ENCODE measurements around the gene DPT. TPM values are rescaled to one million over a fixed set of nuclear protein-coding genes. Genes with fewer than 3 reads are reported as not detected.
A peak's percentile ranks its signal among the peaks of the same experiment; 100 is the strongest.

The DPT gene
- total RNA-seq, 1 experiment from 2014 or later = not detected

DNA sequence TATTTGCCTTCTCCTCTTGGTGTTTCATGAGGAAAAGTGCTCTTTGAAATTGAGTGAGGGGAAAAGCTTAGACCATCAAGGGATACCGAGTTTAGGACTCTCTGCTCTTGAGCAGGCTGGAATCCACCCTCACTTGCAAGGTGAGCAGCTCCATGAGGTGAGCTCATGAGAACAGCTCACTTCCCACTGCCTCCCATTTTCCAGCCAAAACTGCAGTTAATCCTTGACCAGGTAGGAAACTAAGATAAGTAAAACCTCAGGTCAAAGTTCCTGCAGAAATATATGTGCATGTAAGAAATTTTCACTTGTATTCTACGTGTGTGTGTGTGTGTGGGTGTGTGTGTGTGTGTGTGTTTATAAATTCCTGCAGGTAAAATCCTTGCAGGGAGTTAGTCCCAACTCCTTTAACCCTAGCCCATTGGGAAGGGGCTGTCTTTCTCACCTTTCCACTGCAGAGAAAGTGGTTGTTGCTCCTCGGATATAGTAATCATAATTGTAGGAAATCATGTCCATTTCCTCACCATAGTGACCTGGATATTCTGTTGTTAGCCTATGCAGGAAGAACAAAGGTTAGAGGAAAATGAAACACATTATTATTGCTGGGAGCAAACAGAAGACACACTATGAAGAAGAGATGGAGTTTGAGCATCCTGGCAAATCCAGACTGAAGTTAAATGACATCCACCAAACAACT is 28.3 kb downstream of the DPT start:
- Mint-ChIP-seq H3K27ac (no peak overlapping the region), H3K27me3 (ENCODE audit: low read depth) (no peaks in the 10 kb centered on the region), H3K9me3 (peaks cover 1% of the 10 kb centered on the region; the same call in 1 of the 2 replicates), H3K36me3 (no peaks in the 10 kb centered on the region), H3K4me3 (no peak overlapping the region), H3K4me1 (peaks cover 17% of the 10 kb centered on the region)
- DNase-seq (ENCODE audit: low spot score) (no peak), ATAC-seq (no peak)
- POLR2A ChIA-PET = no interaction called here
- CTCF ChIA-PET = no interaction called here
- no peak for TF ChIP-seq ZNF396 (CRISPR knock-in tag; IDR thresholded peaks at IDR 0.05; ENCODE audit: borderline replicate concordance)
- TF ChIP-seq, protein P1, sequence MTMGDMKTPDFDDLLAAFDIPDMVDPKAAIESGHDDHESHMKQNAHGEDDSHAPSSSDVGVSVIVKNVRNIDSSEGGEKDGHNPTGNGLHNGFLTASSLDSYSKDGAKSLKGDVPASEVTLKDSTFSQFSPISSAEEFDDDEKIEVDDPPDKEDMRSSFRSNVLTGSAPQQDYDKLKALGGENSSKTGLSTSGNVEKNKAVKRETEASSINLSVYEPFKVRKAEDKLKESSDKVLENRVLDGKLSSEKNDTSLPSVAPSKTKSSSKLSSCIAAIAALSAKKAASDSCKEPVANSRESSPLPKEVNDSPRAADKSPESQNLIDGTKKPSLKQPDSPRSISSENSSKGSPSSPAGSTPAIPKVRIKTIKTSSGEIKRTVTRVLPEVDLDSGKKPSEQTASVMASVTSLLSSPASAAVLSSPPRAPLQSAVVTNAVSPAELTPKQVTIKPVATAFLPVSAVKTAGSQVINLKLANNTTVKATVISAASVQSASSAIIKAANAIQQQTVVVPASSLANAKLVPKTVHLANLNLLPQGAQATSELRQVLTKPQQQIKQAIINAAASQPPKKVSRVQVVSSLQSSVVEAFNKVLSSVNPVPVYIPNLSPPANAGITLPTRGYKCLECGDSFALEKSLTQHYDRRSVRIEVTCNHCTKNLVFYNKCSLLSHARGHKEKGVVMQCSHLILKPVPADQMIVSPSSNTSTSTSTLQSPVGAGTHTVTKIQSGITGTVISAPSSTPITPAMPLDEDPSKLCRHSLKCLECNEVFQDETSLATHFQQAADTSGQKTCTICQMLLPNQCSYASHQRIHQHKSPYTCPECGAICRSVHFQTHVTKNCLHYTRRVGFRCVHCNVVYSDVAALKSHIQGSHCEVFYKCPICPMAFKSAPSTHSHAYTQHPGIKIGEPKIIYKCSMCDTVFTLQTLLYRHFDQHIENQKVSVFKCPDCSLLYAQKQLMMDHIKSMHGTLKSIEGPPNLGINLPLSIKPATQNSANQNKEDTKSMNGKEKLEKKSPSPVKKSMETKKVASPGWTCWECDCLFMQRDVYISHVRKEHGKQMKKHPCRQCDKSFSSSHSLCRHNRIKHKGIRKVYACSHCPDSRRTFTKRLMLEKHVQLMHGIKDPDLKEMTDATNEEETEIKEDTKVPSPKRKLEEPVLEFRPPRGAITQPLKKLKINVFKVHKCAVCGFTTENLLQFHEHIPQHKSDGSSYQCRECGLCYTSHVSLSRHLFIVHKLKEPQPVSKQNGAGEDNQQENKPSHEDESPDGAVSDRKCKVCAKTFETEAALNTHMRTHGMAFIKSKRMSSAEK (CRISPR knock-in tag; IDR thresholded peaks at IDR 0.05; ENCODE audit: borderline replicate concordance) = no peak
- no peak for TF ChIP-seq GABPB1 (CRISPR knock-in tag; IDR thresholded peaks at IDR 0.05)

DNA sequence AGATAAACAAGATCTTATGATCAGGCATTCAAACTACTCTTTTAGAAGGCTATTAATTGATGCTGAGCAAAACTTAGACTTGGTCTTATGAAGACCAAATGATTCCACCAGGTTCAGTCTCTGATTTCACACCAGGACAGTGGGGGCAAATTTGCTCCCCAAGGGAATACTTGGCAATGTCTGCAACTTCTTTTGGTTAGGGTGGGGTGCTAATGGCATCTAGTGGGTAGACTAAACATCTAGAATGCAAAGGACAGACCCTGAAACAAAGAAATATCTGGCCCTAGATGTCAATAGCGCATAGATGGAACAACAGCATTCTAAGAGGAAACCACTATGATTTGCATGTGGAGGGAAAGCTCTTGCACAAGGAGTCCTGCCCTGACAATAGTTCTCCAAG is 30.6 kb downstream of the DPT start:
- Mint-ChIP-seq H3K36me3 (no peaks in the 10 kb centered on the region), H3K4me3 (no peak overlapping the region), H3K27me3 (ENCODE audit: low read depth) (no peaks in the 10 kb centered on the region), H3K4me1 (peaks cover 26% of the 10 kb centered on the region), H3K27ac (no peak overlapping the region), H3K9me3 (no peaks in the 10 kb centered on the region)
- no peak for TF ChIP-seq ZNF219 (CRISPR knock-in tag; IDR thresholded peaks at IDR 0.05; ENCODE audit: borderline replicate concordance)
- TF ChIP-seq, protein P2, sequence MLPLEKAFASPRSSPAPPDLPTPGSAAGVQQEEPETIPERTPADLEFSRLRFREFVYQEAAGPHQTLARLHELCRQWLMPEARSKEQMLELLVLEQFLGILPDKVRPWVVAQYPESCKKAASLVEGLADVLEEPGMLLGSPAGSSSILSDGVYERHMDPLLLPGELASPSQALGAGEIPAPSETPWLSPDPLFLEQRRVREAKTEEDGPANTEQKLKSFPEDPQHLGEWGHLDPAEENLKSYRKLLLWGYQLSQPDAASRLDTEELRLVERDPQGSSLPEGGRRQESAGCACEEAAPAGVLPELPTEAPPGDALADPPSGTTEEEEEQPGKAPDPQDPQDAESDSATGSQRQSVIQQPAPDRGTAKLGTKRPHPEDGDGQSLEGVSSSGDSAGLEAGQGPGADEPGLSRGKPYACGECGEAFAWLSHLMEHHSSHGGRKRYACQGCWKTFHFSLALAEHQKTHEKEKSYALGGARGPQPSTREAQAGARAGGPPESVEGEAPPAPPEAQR (CRISPR knock-in tag; IDR thresholded peaks at IDR 0.05) = no peak
- ATAC-seq (no peak), DNase-seq (ENCODE audit: low spot score) (no peak)
- ChIA-PET CTCF (no interaction called here), POLR2A (no interaction called here)

DNA sequence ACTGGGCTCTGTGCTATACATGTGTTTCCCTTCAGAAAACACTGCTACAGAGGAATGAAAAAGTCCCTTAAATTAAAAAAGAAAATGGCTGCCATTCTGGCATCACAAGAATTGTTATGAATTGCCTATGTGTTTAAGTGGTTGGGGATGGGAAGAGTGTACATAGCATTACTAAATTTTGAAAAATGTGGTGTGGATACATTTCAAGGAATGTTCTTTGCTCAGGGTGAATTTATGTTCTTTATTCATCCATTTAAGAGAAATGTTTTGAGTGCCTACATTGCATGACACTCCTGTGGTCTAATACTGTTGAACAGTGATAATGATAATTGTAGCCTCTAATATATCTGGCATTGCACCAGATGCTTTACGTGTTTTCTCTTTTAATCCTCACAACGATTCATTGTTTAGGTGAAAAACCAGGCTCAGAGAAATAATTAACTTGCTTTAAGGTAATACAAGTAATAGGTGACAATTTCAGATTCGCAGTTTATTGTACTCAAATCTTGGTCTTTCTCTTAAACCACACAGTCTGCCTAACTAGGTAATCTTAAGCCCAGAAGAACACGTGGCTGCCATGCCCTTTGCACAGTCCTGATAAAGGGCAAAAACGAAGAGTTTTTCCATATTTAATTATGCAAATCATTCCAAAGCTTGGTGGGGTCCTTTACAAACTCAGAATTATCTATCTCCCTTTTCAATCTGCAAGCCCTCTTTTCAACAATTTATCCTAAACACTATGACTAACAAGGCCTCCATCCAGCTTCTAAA is 31.5 kb downstream of the DPT start:
- Mint-ChIP-seq H3K4me3 (no peak overlapping the region), H3K4me1 (peaks cover 26% of the 10 kb centered on the region), H3K9me3 (no peaks in the 10 kb centered on the region), H3K27ac (no peak overlapping the region), H3K27me3 (ENCODE audit: low read depth) (no peaks in the 10 kb centered on the region), H3K36me3 (no peaks in the 10 kb centered on the region)
- ChIA-PET POLR2A (no interaction called here), CTCF (no interaction called here)
- TF ChIP-seq SP1 (CRISPR knock-in tag; conservative IDR thresholded peaks at IDR 0.05) = no peak
- no peak for DNase-seq (ENCODE audit: low spot score)
- ATAC-seq = no peak

DNA sequence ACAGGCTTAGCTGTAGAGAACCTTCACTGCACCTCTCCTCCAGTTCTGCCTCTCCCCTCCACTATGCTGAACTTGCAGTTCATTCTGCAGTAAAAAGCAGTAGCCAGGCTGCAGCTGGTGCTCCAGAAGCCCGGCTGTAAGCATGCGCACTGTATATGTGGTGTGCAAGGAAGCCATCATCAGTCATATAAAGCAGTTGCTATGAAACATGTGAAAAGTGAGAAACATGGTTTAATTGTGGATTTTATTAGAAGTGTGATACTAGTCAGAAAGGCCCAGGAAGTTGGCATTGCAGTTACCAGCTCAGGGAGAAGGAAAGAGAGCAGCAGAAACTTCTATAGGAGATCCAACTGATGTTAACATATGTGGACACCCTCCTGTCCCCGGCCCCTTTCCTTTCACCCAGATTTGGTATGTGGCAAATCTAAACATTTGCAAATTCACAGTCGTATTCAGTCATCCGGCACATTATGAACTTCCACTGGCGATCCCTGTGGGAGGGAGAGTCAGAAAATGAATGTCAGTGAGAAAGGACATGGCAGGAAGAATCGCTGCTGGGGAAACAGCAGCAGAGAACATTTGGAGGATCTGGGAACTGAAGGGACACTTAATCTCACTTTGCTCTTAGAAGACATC is 32.8 kb downstream of the DPT start:
- Mint-ChIP-seq H3K4me1 (peaks cover 26% of the 10 kb centered on the region), H3K27ac (peak overlapping the region; percentile 16; the same call in 1 of the 2 replicates), H3K36me3 (no peaks in the 10 kb centered on the region), H3K9me3 (no peaks in the 10 kb centered on the region), H3K27me3 (ENCODE audit: low read depth) (no peaks in the 10 kb centered on the region), H3K4me3 (no peak overlapping the region)
- CTCF ChIA-PET = interaction anchor here (1.0 kb wide), 2 partner anchors 9 to 93 kb away, joined by 3 read pairs; no protein-coding TSS in a partner anchor
- ATAC-seq (no peak), DNase-seq (ENCODE audit: low spot score) (no peak)
- POLR2A ChIA-PET = no interaction called here
- TF ChIP-seq, protein P3, sequence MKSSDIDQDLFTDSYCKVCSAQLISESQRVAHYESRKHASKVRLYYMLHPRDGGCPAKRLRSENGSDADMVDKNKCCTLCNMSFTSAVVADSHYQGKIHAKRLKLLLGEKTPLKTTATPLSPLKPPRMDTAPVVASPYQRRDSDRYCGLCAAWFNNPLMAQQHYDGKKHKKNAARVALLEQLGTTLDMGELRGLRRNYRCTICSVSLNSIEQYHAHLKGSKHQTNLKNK (CRISPR knock-in tag; IDR thresholded peaks at IDR 0.05) = no peak
- TF ChIP-seq NR1H2 (CRISPR knock-in tag; IDR thresholded peaks at IDR 0.05) (no peak), TEAD4 (CRISPR knock-in tag; IDR thresholded peaks at IDR 0.05) (no peak), FOXK1 (CRISPR knock-in tag; IDR thresholded peaks at IDR 0.05) (no peak), EMX1 (CRISPR knock-in tag; IDR thresholded peaks at IDR 0.05) (no peak), ZNF423 (CRISPR knock-in tag; IDR thresholded peaks at IDR 0.05) (no peak)
- TF ChIP-seq, protein P4, sequence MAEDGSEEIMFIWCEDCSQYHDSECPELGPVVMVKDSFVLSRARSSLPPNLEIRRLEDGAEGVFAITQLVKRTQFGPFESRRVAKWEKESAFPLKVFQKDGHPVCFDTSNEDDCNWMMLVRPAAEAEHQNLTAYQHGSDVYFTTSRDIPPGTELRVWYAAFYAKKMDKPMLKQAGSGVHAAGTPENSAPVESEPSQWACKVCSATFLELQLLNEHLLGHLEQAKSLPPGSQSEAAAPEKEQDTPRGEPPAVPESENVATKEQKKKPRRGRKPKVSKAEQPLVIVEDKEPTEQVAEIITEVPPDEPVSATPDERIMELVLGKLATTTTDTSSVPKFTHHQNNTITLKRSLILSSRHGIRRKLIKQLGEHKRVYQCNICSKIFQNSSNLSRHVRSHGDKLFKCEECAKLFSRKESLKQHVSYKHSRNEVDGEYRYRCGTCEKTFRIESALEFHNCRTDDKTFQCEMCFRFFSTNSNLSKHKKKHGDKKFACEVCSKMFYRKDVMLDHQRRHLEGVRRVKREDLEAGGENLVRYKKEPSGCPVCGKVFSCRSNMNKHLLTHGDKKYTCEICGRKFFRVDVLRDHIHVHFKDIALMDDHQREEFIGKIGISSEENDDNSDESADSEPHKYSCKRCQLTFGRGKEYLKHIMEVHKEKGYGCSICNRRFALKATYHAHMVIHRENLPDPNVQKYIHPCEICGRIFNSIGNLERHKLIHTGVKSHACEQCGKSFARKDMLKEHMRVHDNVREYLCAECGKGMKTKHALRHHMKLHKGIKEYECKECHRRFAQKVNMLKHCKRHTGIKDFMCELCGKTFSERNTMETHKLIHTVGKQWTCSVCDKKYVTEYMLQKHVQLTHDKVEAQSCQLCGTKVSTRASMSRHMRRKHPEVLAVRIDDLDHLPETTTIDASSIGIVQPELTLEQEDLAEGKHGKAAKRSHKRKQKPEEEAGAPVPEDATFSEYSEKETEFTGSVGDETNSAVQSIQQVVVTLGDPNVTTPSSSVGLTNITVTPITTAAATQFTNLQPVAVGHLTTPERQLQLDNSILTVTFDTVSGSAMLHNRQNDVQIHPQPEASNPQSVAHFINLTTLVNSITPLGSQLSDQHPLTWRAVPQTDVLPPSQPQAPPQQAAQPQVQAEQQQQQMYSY (CRISPR knock-in tag; IDR thresholded peaks at IDR 0.05) = no peak
- TF ChIP-seq, protein P5, sequence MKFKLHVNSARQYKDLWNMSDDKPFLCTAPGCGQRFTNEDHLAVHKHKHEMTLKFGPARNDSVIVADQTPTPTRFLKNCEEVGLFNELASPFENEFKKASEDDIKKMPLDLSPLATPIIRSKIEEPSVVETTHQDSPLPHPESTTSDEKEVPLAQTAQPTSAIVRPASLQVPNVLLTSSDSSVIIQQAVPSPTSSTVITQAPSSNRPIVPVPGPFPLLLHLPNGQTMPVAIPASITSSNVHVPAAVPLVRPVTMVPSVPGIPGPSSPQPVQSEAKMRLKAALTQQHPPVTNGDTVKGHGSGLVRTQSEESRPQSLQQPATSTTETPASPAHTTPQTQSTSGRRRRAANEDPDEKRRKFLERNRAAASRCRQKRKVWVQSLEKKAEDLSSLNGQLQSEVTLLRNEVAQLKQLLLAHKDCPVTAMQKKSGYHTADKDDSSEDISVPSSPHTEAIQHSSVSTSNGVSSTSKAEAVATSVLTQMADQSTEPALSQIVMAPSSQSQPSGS (CRISPR knock-in tag; IDR thresholded peaks at IDR 0.05; ENCODE audit: borderline replicate concordance, low read depth) = no peak

Measured in WTC11 (cell line).